Measurements from ENCODE around the gene GIPC2. TPM values are rescaled to one million over a fixed set of nuclear protein-coding genes. Genes with fewer than 3 reads are reported as not detected.

The GIPC2 gene
- total and polyA plus RNA-seq, 2 of the 4 experiments (the other 2 are of a cell fraction) = 0.07 to 0.18 TPM

GRCh38 chr1:78051005-78051404 is 5.2 kb downstream of the GIPC2 start:
- TF ChIP-seq SMC3 (IDR thresholded peaks at IDR 0.05; ENCODE audit: low read depth, low read length) (no peak), CEBPB (IDR thresholded peaks at IDR 0.05; ENCODE audit: low read depth, low read length) (no peak), MAFK (IDR thresholded peaks at IDR 0.05; ENCODE audit: low read depth, low read length) (no peak), MAZ (IDR thresholded peaks at IDR 0.05; ENCODE audit: borderline replicate concordance, low read depth, low read length) (no peak), RAD21 (IDR thresholded peaks at IDR 0.05; ENCODE audit: low read length) (no peak), CHD1 (IDR thresholded peaks at IDR 0.05; ENCODE audit: low read depth, low read length) (no peak), FOS (IDR thresholded peaks at IDR 0.05; ENCODE audit: low read depth, low read length) (no peak), RCOR1 (IDR thresholded peaks at IDR 0.05; ENCODE audit: insufficient replicate concordance, low read length) (no peak), RFX5 (IDR thresholded peaks at IDR 0.05; ENCODE audit: low read depth, low read length) (no peak), BHLHE40 (IDR thresholded peaks at IDR 0.05; ENCODE audit: low read depth, low read length) (no peak), NFE2L2 (IDR thresholded peaks at IDR 0.05; ENCODE audit: low read depth, low read length) (no peak), ELK1 (IDR thresholded peaks at IDR 0.05; ENCODE audit: borderline replicate concordance, low read depth, low read length) (no peak), MXI1 (IDR thresholded peaks at IDR 0.05; ENCODE audit: borderline replicate concordance, low read depth, low read length) (no peak), POLR2A (IDR thresholded peaks at IDR 0.05; ENCODE audit: low read depth, low read length) (no peak)
- TF ChIP-seq, protein P1, sequence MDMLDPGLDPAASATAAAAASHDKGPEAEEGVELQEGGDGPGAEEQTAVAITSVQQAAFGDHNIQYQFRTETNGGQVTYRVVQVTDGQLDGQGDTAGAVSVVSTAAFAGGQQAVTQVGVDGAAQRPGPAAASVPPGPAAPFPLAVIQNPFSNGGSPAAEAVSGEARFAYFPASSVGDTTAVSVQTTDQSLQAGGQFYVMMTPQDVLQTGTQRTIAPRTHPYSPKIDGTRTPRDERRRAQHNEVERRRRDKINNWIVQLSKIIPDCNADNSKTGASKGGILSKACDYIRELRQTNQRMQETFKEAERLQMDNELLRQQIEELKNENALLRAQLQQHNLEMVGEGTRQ (IDR thresholded peaks at IDR 0.05; ENCODE audit: low read depth, low read length) = no peak
- TF ChIP-seq, protein P2, sequence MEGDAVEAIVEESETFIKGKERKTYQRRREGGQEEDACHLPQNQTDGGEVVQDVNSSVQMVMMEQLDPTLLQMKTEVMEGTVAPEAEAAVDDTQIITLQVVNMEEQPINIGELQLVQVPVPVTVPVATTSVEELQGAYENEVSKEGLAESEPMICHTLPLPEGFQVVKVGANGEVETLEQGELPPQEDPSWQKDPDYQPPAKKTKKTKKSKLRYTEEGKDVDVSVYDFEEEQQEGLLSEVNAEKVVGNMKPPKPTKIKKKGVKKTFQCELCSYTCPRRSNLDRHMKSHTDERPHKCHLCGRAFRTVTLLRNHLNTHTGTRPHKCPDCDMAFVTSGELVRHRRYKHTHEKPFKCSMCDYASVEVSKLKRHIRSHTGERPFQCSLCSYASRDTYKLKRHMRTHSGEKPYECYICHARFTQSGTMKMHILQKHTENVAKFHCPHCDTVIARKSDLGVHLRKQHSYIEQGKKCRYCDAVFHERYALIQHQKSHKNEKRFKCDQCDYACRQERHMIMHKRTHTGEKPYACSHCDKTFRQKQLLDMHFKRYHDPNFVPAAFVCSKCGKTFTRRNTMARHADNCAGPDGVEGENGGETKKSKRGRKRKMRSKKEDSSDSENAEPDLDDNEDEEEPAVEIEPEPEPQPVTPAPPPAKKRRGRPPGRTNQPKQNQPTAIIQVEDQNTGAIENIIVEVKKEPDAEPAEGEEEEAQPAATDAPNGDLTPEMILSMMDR (conservative IDR thresholded peaks at IDR 0.05; ENCODE audit: low read depth, low read length) = no peak
- H3K23ac ChIP-seq (ENCODE audit: low read depth, low read length) = no peak overlapping the region
- H2BK20ac ChIP-seq (ENCODE audit: low read depth, low read length) = no peak overlapping the region
- no peak overlapping the region for H3K14ac ChIP-seq (replicated peaks; ENCODE audit: low read depth, low read length)
- no peaks in the 10 kb centered on the region for H4K20me1 ChIP-seq (ENCODE audit: insufficient read depth, low read length)
- no peak overlapping the region for H3K27ac ChIP-seq (ENCODE audit: insufficient read depth, low read length)
- H4K91ac ChIP-seq (ENCODE audit: insufficient read depth, low read depth, low read length) = no peak overlapping the region
- H2AK9ac ChIP-seq (replicated peaks; ENCODE audit: low read depth, low read length, poor library complexity) = no peak overlapping the region
- BruUV-seq (replicated peaks) = no TSS peak
- no peak overlapping the region for H3K56ac ChIP-seq (ENCODE audit: extremely low read depth, insufficient read depth, low read length)
- no peaks in the 10 kb centered on the region for H3K79me1 ChIP-seq (ENCODE audit: low read depth in 1 of 2, low read length in 2 of 2)
- intact Hi-C loops (cut with micrococcal nuclease) (no loop called here), in situ Hi-C loops (cut with MboI; ENCODE audit: low sequenced_read_pairs) (no loop called here), dilution Hi-C loops (cut with HindIII; ENCODE audit: low sequenced_read_pairs, unreplicated experiment) (no loop called here)
- no peak overlapping the region for H2BK120ac ChIP-seq (ENCODE audit: low read depth, low read length)
- no peak overlapping the region for H3K9ac ChIP-seq (ENCODE audit: low read depth, low read length)
- H2BK5ac ChIP-seq (ENCODE audit: low read depth, low read length, poor library complexity, severe bottlenecking) = no peak overlapping the region
- H3K27me3 ChIP-seq (ENCODE audit: control insufficient read depth, insufficient read depth, low read length) = peaks cover 10% of the 10 kb centered on the region
- no peak overlapping the region for H3K4me3 ChIP-seq (ENCODE audit: insufficient read depth, low read depth, low read length)
- no peak overlapping the region for H3K4me2 ChIP-seq (ENCODE audit: low read depth, low read length)
- H3K4me1 ChIP-seq (ENCODE audit: control insufficient read depth, insufficient read depth, low read length) = no peaks in the 10 kb centered on the region
- no CpG with 5 or more reads among the region's 2 CpGs for WGBS, 2 experiments (ENCODE audit: extremely low coverage in 2 of 2, insufficient read length in 1 of 2)
- no peak overlapping the region for H4K5ac ChIP-seq (ENCODE audit: low read depth, low read length)
- no peaks in the 10 kb centered on the region for H3K9me3 ChIP-seq (ENCODE audit: control insufficient read depth, insufficient read depth, low read length)
- H4K8ac ChIP-seq (ENCODE audit: low read depth in 2 of 2, low read length in 2 of 2) = no peak overlapping the region
- H3K18ac ChIP-seq (ENCODE audit: low read depth, low read length) = no peak overlapping the region
- H2AFZ ChIP-seq (replicated peaks; ENCODE audit: low read length, poor library complexity) = no peak overlapping the region
- POLR2A ChIA-PET (ENCODE audit: unreplicated experiment) = interaction anchor here (0.6 kb wide), 1 partner anchor 168 kb away, joined by 3 read pairs; no protein-coding TSS in a partner anchor
- no peaks in the 10 kb centered on the region for H3K9me1 ChIP-seq (ENCODE audit: insufficient read depth, low read length)
- DNase-seq (no peak), ATAC-seq (ENCODE audit: low read depth) (no peak)
- no peaks in the 10 kb centered on the region for H3K36me3 ChIP-seq (ENCODE audit: control insufficient read depth, insufficient read depth, low read length)
- no peak overlapping the region for H3K4ac ChIP-seq (ENCODE audit: low read depth, low read length)
- CTCF ChIA-PET = interaction anchor here (0.7 kb wide), 1 partner anchor 367 kb away, joined by 6 read pairs; no protein-coding TSS in a partner anchor
- H2AK5ac ChIP-seq (ENCODE audit: low read depth, low read length) = no peak overlapping the region
- no peak overlapping the region for H2BK15ac ChIP-seq (ENCODE audit: low read depth, low read length)

All from IMR-90 (cell line).